K562 (cell line): Measurements from ENCODE around the gene GPHA2. TPM values are rescaled to one million over a fixed set of nuclear protein-coding genes. Genes with fewer than 3 reads are reported as not detected.

Experiments used
- E2F3 ChIP-seq: fragments of 250-450 bp; sonication (Bioruptor Pico); IDR thresholded peaks from 2 replicates; pipeline ENCODE4 v1.4.0; 2020; ENCODE audit warnings: mild to moderate bottlenecking
- HMGN3 ChIP-seq: IDR thresholded peaks from 2 replicates; pipeline ENCODE4 v1.6.1; 2011; ENCODE audit warnings: borderline replicate concordance, low read depth, mild to moderate bottlenecking, mixed read lengths, low read length; ENCODE audit not compliant: insufficient read length; ENCODE audit errors: extremely low read depth
- LCOR ChIP-seq: sonication (generic); formaldehyde crosslinking; IDR thresholded peaks from 2 replicates; pipeline ENCODE4 v1.8.0; 2022; ENCODE audit warnings: mild to moderate bottlenecking, missing genetic modification reagents
- MAZ ChIP-seq, 2 experiments: fragments of 450-650 bp in 1 of 2; sonication (generic) in 1 of 2; formaldehyde crosslinking; IDR thresholded peaks in 1 of 2; conservative IDR thresholded peaks in 1 of 2; 2 replicates each; pipeline versions ENCODE4 v1.4.0 to v1.5.0; 2020; ENCODE audit warnings: mild to moderate bottlenecking in 1 of 2, missing genetic modification reagents in 1 of 2
- NFIC ChIP-seq: fragments of 450-650 bp; IDR thresholded peaks from 2 replicates; pipeline ENCODE4 v1.6.1; 2017; ENCODE audit warnings: mild to moderate bottlenecking, inconsistent platforms
- RFX7 ChIP-seq: fragments of 250-450 bp; sonication (Bioruptor Pico); IDR thresholded peaks from 2 replicates; pipeline ENCODE4 v1.5.1; 2021; ENCODE audit warnings: mild to moderate bottlenecking
- TEAD1 ChIP-seq, 2 experiments: fragments of 450-650 bp in 1 of 2; sonication (generic) in 1 of 2; formaldehyde crosslinking; IDR thresholded peaks; 2 replicates each; pipeline versions ENCODE4 v1.4.0 to v1.8.0; 2020 to 2022; ENCODE audit warnings: mild to moderate bottlenecking in 2 of 2, missing genetic modification reagents in 1 of 2
- XRCC3 ChIP-seq: fragments of 450-650 bp; IDR thresholded peaks from 2 replicates; pipeline ENCODE4 v1.6.1; 2017; ENCODE audit warnings: mild to moderate bottlenecking, moderate library complexity
- ZKSCAN1 ChIP-seq: fragments of 150-350 bp; IDR thresholded peaks from 2 replicates; pipeline ENCODE4 v1.6.1; 2016; ENCODE audit warnings: low read depth, low read length
- ZNF174 ChIP-seq: fragments of 250-450 bp; sonication (Bioruptor Pico); IDR thresholded peaks from 2 replicates; pipeline ENCODE4 v1.4.0; 2020; ENCODE audit warnings: mild to moderate bottlenecking
- ZNF23 ChIP-seq: fragments of 250-450 bp; sonication (Bioruptor Pico); IDR thresholded peaks from 2 replicates; pipeline ENCODE4 v1.4.0; 2020; ENCODE audit warnings: mild to moderate bottlenecking
- ZNF408 ChIP-seq: fragments of 250-450 bp; sonication (Bioruptor Pico); IDR thresholded peaks from 2 replicates; pipeline ENCODE4 v1.4.0; 2020; ENCODE audit warnings: low read depth, mild to moderate bottlenecking, moderate library complexity
- polyA plus RNA-seq, 8 experiments: library from polyadenylated mRNA; depleted of rRNA in 4 of 8; stranded (reverse) in 5 of 8; unstranded in 3 of 8; fragments of >200 nt; fragmentation: Nextera tagmentation in 2 of 8; fragmentation: Illumina TruSeq in 1 of 8; extraction: Ambion mirVana in 2 of 8; extraction: Trizol in 1 of 8; gene quantifications; 2 replicates each; pipeline versions ENCODE4 v1.2.1 to v1.2.3, GENCODE V29; 2011 to 2014; ENCODE audit warnings: inconsistent platforms in 1 of 8, missing spikeins in 1 of 8
- total RNA-seq, 7 experiments: library from RNA; depleted of rRNA in 6 of 7; stranded (reverse); fragments of >200 nt in 6 of 7; fragmentation: Illumina TruSeq in 2 of 7; extraction: Trizol in 2 of 7; gene quantifications; 2 replicates each; pipeline versions ENCODE4 v1.2.1 to v1.2.3, GENCODE V29; 2011 to 2021; ENCODE audit warnings: low replicate concordance in 1 of 7
- TF ChIP-seq, protein P1 (sequence below): sonication (generic); formaldehyde crosslinking; IDR thresholded peaks from 2 replicates; pipeline ENCODE4 v1.8.1; 2023; ENCODE audit warnings: missing genetic modification reagents, mild to moderate bottlenecking, borderline replicate concordance
- TF ChIP-seq, protein P2 (sequence below): fragments of 450-650 bp; IDR thresholded peaks from 2 replicates; pipeline ENCODE4 v1.6.1; 2016; ENCODE audit warnings: borderline replicate concordance
- TF ChIP-seq, protein P3 (sequence below): fragments of 200-800 bp; sonication (Bioruptor generic); IDR thresholded peaks from 2 replicates; pipeline ENCODE4 v1.6.1; 2016; ENCODE audit warnings: missing genetic modification characterization, missing compliant biosample characterization

The GPHA2 gene
- total and polyA plus RNA-seq, 9 of the 15 experiments (the other 6 are each of a cell fraction or from before 2014, with no cell fraction given), result 0.17 to 0.22 TPM; not detected in 7

DNA sequence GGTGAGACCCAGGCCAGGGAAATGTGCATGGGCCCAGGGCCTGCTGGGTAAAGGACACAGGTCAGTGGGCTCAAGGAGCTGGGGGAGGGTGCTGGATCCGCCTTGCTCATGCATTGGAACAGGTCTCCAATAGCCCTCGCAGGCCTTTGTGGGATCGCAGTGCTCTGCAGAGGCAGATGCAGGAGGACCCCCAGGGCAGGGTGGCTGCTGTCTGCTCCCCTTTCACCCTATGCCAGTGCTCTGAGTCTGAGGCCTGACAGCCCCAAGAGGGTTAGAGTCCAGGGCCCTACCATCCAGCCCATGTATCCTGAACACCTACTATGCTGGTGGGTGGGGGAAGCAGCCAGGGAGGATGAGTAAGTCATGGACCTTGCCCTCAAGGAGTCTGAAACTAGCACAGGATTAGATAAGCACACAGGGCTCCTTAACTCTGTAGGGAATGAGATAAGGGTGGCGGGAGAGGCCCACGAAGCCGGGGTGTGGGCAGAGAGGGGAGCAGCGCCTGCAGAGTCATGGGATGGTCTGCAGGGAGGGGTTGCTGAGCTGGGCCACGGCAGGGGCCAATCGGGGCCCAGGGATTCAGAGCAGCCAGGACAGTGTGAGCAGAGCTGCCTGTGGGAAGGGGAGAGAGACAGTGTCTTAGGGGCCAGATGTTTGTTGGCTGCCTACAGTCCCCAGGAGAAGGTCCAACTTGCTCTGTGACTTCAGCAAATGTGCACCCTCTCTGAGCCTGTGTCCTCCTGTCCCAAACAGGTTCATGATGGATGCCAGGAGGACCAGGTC lies 46.8 kb downstream of the GPHA2 start (continued):
- TF ChIP-seq ZNF23 (no peak), TEAD1 (CRISPR knock-in tag; IDR thresholded peaks at IDR 0.05) (peak; percentile 35 to 48; a peak in 1 of 4 replicates), ZKSCAN1 (peak; percentile 100), MAZ (CRISPR knock-in tag; conservative IDR thresholded peaks at IDR 0.05 in 1 of 2, IDR thresholded peaks at IDR 0.05 in 1 of 2) (peak; percentile 97), HMGN3 (peak; percentile 100), NFIC (peak; percentile 94), XRCC3 (no peak), RFX7 (no peak), ZNF174 (CRISPR knock-in tag) (no peak), E2F3 (0 out of 2 replicates have a peak, but pooled peaks have one; percentile 26), ZNF408 (CRISPR knock-in tag) (no peak), LCOR (CRISPR knock-in tag) (no peak)
- TF ChIP-seq, protein P1, sequence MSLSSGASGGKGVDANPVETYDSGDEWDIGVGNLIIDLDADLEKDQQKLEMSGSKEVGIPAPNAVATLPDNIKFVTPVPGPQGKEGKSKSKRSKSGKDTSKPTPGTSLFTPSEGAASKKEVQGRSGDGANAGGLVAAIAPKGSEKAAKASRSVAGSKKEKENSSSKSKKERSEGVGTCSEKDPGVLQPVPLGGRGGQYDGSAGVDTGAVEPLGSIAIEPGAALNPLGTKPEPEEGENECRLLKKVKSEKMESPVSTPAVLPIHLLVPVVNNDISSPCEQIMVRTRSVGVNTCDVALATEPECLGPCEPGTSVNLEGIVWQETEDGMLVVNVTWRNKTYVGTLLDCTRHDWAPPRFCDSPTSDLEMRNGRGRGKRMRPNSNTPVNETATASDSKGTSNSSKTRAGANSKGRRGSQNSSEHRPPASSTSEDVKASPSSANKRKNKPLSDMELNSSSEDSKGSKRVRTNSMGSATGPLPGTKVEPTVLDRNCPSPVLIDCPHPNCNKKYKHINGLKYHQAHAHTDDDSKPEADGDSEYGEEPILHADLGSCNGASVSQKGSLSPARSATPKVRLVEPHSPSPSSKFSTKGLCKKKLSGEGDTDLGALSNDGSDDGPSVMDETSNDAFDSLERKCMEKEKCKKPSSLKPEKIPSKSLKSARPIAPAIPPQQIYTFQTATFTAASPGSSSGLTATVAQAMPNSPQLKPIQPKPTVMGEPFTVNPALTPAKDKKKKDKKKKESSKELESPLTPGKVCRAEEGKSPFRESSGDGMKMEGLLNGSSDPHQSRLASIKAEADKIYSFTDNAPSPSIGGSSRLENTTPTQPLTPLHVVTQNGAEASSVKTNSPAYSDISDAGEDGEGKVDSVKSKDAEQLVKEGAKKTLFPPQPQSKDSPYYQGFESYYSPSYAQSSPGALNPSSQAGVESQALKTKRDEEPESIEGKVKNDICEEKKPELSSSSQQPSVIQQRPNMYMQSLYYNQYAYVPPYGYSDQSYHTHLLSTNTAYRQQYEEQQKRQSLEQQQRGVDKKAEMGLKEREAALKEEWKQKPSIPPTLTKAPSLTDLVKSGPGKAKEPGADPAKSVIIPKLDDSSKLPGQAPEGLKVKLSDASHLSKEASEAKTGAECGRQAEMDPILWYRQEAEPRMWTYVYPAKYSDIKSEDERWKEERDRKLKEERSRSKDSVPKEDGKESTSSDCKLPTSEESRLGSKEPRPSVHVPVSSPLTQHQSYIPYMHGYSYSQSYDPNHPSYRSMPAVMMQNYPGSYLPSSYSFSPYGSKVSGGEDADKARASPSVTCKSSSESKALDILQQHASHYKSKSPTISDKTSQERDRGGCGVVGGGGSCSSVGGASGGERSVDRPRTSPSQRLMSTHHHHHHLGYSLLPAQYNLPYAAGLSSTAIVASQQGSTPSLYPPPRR, result 0 out of 2 replicates have a peak, but pooled peaks have one; percentile 48
- TF ChIP-seq, protein P2, sequence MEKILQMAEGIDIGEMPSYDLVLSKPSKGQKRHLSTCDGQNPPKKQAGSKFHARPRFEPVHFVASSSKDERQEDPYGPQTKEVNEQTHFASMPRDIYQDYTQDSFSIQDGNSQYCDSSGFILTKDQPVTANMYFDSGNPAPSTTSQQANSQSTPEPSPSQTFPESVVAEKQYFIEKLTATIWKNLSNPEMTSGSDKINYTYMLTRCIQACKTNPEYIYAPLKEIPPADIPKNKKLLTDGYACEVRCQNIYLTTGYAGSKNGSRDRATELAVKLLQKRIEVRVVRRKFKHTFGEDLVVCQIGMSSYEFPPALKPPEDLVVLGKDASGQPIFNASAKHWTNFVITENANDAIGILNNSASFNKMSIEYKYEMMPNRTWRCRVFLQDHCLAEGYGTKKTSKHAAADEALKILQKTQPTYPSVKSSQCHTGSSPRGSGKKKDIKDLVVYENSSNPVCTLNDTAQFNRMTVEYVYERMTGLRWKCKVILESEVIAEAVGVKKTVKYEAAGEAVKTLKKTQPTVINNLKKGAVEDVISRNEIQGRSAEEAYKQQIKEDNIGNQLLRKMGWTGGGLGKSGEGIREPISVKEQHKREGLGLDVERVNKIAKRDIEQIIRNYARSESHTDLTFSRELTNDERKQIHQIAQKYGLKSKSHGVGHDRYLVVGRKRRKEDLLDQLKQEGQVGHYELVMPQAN, result no peak
- TF ChIP-seq, protein P3, sequence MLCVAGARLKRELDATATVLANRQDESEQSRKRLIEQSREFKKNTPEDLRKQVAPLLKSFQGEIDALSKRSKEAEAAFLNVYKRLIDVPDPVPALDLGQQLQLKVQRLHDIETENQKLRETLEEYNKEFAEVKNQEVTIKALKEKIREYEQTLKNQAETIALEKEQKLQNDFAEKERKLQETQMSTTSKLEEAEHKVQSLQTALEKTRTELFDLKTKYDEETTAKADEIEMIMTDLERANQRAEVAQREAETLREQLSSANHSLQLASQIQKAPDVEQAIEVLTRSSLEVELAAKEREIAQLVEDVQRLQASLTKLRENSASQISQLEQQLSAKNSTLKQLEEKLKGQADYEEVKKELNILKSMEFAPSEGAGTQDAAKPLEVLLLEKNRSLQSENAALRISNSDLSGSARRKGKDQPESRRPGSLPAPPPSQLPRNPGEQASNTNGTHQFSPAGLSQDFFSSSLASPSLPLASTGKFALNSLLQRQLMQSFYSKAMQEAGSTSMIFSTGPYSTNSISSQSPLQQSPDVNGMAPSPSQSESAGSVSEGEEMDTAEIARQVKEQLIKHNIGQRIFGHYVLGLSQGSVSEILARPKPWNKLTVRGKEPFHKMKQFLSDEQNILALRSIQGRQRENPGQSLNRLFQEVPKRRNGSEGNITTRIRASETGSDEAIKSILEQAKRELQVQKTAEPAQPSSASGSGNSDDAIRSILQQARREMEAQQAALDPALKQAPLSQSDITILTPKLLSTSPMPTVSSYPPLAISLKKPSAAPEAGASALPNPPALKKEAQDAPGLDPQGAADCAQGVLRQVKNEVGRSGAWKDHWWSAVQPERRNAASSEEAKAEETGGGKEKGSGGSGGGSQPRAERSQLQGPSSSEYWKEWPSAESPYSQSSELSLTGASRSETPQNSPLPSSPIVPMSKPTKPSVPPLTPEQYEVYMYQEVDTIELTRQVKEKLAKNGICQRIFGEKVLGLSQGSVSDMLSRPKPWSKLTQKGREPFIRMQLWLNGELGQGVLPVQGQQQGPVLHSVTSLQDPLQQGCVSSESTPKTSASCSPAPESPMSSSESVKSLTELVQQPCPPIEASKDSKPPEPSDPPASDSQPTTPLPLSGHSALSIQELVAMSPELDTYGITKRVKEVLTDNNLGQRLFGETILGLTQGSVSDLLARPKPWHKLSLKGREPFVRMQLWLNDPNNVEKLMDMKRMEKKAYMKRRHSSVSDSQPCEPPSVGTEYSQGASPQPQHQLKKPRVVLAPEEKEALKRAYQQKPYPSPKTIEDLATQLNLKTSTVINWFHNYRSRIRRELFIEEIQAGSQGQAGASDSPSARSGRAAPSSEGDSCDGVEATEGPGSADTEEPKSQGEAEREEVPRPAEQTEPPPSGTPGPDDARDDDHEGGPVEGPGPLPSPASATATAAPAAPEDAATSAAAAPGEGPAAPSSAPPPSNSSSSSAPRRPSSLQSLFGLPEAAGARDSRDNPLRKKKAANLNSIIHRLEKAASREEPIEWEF (CRISPR knock-in tag), result no peak
